ENCODE measurements around the gene TOR1AIP1.

TOR1AIP1 gene

GRCh38 chr1:179924268-179924667 lies 42.2 kb downstream of the TOR1AIP1 start:
- DNase-seq (ENCODE audit: extremely low read depth, low read depth), result no peak
- TF ChIP-seq CTCF (IDR thresholded peaks at IDR 0.05; ENCODE audit: low read depth, low read length, missing control alignments), result no peak
- H3K4me3 ChIP-seq (replicated peaks; ENCODE audit: low read depth, low read length), result no peak overlapping the region

GRCh38 chr1:179925302-179925701 lies 43.2 kb downstream of the TOR1AIP1 start:
- no peak for TF ChIP-seq CTCF (IDR thresholded peaks at IDR 0.05; ENCODE audit: low read depth, low read length, missing control alignments)
- no peak overlapping the region for H3K4me3 ChIP-seq (replicated peaks; ENCODE audit: low read depth, low read length)
- no peak for DNase-seq (ENCODE audit: extremely low read depth, low read depth)

GRCh38 chr1:179925922-179926849 lies 44.1 kb downstream of the TOR1AIP1 start:
- TF ChIP-seq CTCF (IDR thresholded peaks at IDR 0.05; ENCODE audit: low read depth, low read length, missing control alignments), result no peak
- DNase-seq (ENCODE audit: extremely low read depth, low read depth), result no peak
- no peak overlapping the region for H3K4me3 ChIP-seq (replicated peaks; ENCODE audit: low read depth, low read length)

GRCh38 chr1:179926850-179927205 lies 44.7 kb downstream of the TOR1AIP1 start:
- no peak overlapping the region for H3K4me3 ChIP-seq (replicated peaks; ENCODE audit: low read depth, low read length)
- no peak for DNase-seq (ENCODE audit: extremely low read depth, low read depth)
- no peak for TF ChIP-seq CTCF (IDR thresholded peaks at IDR 0.05; ENCODE audit: low read depth, low read length, missing control alignments)

- TF ChIP-seq CTCF (IDR thresholded peaks at IDR 0.05; ENCODE audit: low read depth, low read length, missing control alignments), result no peak
- no peak for DNase-seq (ENCODE audit: extremely low read depth, low read depth)
- no peak overlapping the region for H3K4me3 ChIP-seq (replicated peaks; ENCODE audit: low read depth, low read length)
These were observed 48.1 kb downstream of the TOR1AIP1 start for GRCh38 chr1:179929955-179930798.

GRCh38 chr1:179930867-179931266 lies 48.8 kb downstream of the TOR1AIP1 start:
- no peak for TF ChIP-seq CTCF (IDR thresholded peaks at IDR 0.05; ENCODE audit: low read depth, low read length, missing control alignments)
- no peak for DNase-seq (ENCODE audit: extremely low read depth, low read depth)
- no peak overlapping the region for H3K4me3 ChIP-seq (replicated peaks; ENCODE audit: low read depth, low read length)

Data from HFF-Myc (cell line).